ENCODE results near the gene IRAK1. TPM values are rescaled to one million over a fixed set of nuclear protein-coding genes. Genes with fewer than 3 reads are reported as not detected.

IRAK1 gene
- total and polyA plus RNA-seq, 5 donors from 2014 or later = 23.7 to 64.7 (median 28.2) TPM

GRCh38 chrX:154023276-154024000, 3.7 kb upstream of the IRAK1 start:
- DNase-seq (no peak), ATAC-seq (ENCODE audit: low read depth in 2 of 2) (no peak)
- no peaks in the 10 kb centered on the region for H3K9me3 Mint-ChIP-seq
- Histone ChIP-seq H3K27ac (ENCODE audit: insufficient read depth, low read length, poor library complexity, severe bottlenecking) (no peak overlapping the region), H3K27me3 (ENCODE audit: control insufficient read depth, insufficient read depth, low read length) (no peaks in the 10 kb centered on the region), H3K9me3 (ENCODE audit: control insufficient read depth in 2 of 2, low read length in 2 of 2) (no peaks in the 10 kb centered on the region), H3K4me3 (ENCODE audit: low read depth, low read length) (no peak overlapping the region), H3K4me1 (ENCODE audit: control insufficient read depth, insufficient read depth, low read length, poor library complexity, severe bottlenecking) (peaks cover 13% of the 10 kb centered on the region), H3K36me3 (ENCODE audit: control insufficient read depth, insufficient read depth, low read length) (peaks cover 7% of the 10 kb centered on the region)
- no peaks in the 10 kb centered on the region for H3K27me3 Mint-ChIP-seq
- H3K4me1 Mint-ChIP-seq = peaks cover 0 to 16% (median 6%) of the 10 kb centered on the region in 4 donors
- H3K27ac Mint-ChIP-seq = peak overlapping the region in 1 of 3 donors; percentile 74
- H3K4me3 Mint-ChIP-seq = peak overlapping the region in 1 of 4 donors; percentile 78
- H3K36me3 Mint-ChIP-seq = no peaks in the 10 kb centered on the region

GRCh38 chrX:154022108-154022507, 2.4 kb upstream of the IRAK1 start:
- H3K4me1 ChIP-seq (ENCODE audit: control insufficient read depth, insufficient read depth, low read length, poor library complexity, severe bottlenecking) = peaks cover 21% of the 10 kb centered on the region
- no peaks in the 10 kb centered on the region for H3K27me3 ChIP-seq (ENCODE audit: control insufficient read depth, insufficient read depth, low read length)
- peak overlapping the region in 1 of 4 donors; percentile 7 for H3K4me3 Mint-ChIP-seq
- DNase-seq (no peak), ATAC-seq (ENCODE audit: low read depth in 2 of 2) (no peak)
- peak overlapping the region; percentile 5 for H3K27ac ChIP-seq (ENCODE audit: insufficient read depth, low read length, poor library complexity, severe bottlenecking)
- H3K9me3 Mint-ChIP-seq = no peaks in the 10 kb centered on the region
- no peaks in the 10 kb centered on the region for H3K27me3 Mint-ChIP-seq
- H3K27ac Mint-ChIP-seq = no peak overlapping the region
- H3K36me3 ChIP-seq (ENCODE audit: control insufficient read depth, insufficient read depth, low read length) = peaks cover 3% of the 10 kb centered on the region
- no peak overlapping the region for H3K4me3 ChIP-seq (ENCODE audit: low read depth, low read length)
- no peaks in the 10 kb centered on the region for H3K9me3 ChIP-seq (ENCODE audit: control insufficient read depth in 2 of 2, low read length in 2 of 2)
- H3K4me1 Mint-ChIP-seq = peaks cover 0 to 13% (median 4%) of the 10 kb centered on the region in 4 donors
- no peaks in the 10 kb centered on the region for H3K36me3 Mint-ChIP-seq

GRCh38 chrX:154021131-154021611, 1.5 kb upstream of the IRAK1 start:
- H3K36me3 Mint-ChIP-seq = no peaks in the 10 kb centered on the region

GRCh38 chrX:154020536-154021115, 924 bp upstream of the IRAK1 start:
- Histone ChIP-seq H3K36me3 (ENCODE audit: control insufficient read depth, insufficient read depth, low read length) (no peaks in the 10 kb centered on the region), H3K27me3 (ENCODE audit: control insufficient read depth, insufficient read depth, low read length) (no peaks in the 10 kb centered on the region), H3K27ac (ENCODE audit: insufficient read depth, low read length, poor library complexity, severe bottlenecking) (peak overlapping the region; percentile 78), H3K9me3 (ENCODE audit: control insufficient read depth in 2 of 2, low read length in 2 of 2) (no peaks in the 10 kb centered on the region), H3K4me1 (ENCODE audit: control insufficient read depth, insufficient read depth, low read length, poor library complexity, severe bottlenecking) (peaks cover 21% of the 10 kb centered on the region), H3K4me3 (ENCODE audit: low read depth, low read length) (peak overlapping the region; percentile 55)
- ATAC-seq (ENCODE audit: low read depth in 2 of 2) = no peak
- Mint-ChIP-seq H3K27me3 (no peaks in the 10 kb centered on the region), H3K4me3 (peak overlapping the region; percentile 88 to 91 (median 88)), H3K9me3 (no peaks in the 10 kb centered on the region), H3K27ac (peak overlapping the region; percentile 90 to 96 (median 92)), H3K36me3 (peaks cover 4% of the 10 kb centered on the region), H3K4me1 (peaks cover 0 to 17% (median 4%) of the 10 kb centered on the region in 4 donors)
- DNase-seq = peak in 1 of 3 donors; percentile 19

More at GRCh38 chrX:154021131-154021611, 1.5 kb upstream of the IRAK1 start:
- DNase-seq (no peak), ATAC-seq (ENCODE audit: low read depth in 2 of 2) (no peak)
- Mint-ChIP-seq H3K4me1 (peaks cover 0 to 13% (median 4%) of the 10 kb centered on the region in 4 donors), H3K4me3 (peak overlapping the region in 1 of 4 donors; percentile 61), H3K27ac (no peak overlapping the region), H3K9me3 (no peaks in the 10 kb centered on the region), H3K27me3 (no peaks in the 10 kb centered on the region)
- H3K27ac ChIP-seq (ENCODE audit: insufficient read depth, low read length, poor library complexity, severe bottlenecking) = peak overlapping the region; percentile 78
- no peaks in the 10 kb centered on the region for H3K27me3 ChIP-seq (ENCODE audit: control insufficient read depth, insufficient read depth, low read length)
- H3K9me3 ChIP-seq (ENCODE audit: control insufficient read depth in 2 of 2, low read length in 2 of 2) = no peaks in the 10 kb centered on the region
- H3K36me3 ChIP-seq (ENCODE audit: control insufficient read depth, insufficient read depth, low read length) = peaks cover 2% of the 10 kb centered on the region
- H3K4me1 ChIP-seq (ENCODE audit: control insufficient read depth, insufficient read depth, low read length, poor library complexity, severe bottlenecking) = peaks cover 21% of the 10 kb centered on the region
- no peak overlapping the region for H3K4me3 ChIP-seq (ENCODE audit: low read depth, low read length)

- peak in 1 of 2 donors; percentile 3 for ATAC-seq (ENCODE audit: low read depth in 2 of 2)
- Mint-ChIP-seq H3K4me3 (peak overlapping the region; percentile 83 to 93 (median 88)), H3K36me3 (peaks cover 4% of the 10 kb centered on the region)
Measured at GRCh38 chrX:154019061-154019621, 561 bp downstream of the IRAK1 start.

GRCh38 chrX:154018518-154019060, 1.1 kb downstream of the IRAK1 start:
- Mint-ChIP-seq H3K4me3 (peak overlapping the region; percentile 83 to 93 (median 88)), H3K27ac (peak overlapping the region; percentile 67 to 94 (median 79)), H3K36me3 (peaks cover 4% of the 10 kb centered on the region), H3K9me3 (no peaks in the 10 kb centered on the region), H3K4me1 (peaks cover 0 to 20% (median 5%) of the 10 kb centered on the region in 4 donors), H3K27me3 (no peaks in the 10 kb centered on the region)
- H3K9me3 ChIP-seq (ENCODE audit: control insufficient read depth in 2 of 2, low read length in 2 of 2) = no peaks in the 10 kb centered on the region
- peak overlapping the region; percentile 19 for H3K4me3 ChIP-seq (ENCODE audit: low read depth, low read length)
- ATAC-seq (ENCODE audit: low read depth in 2 of 2) = no peak
- DNase-seq = no peak
- peaks cover 26% of the 10 kb centered on the region for H3K4me1 ChIP-seq (ENCODE audit: control insufficient read depth, insufficient read depth, low read length, poor library complexity, severe bottlenecking)
- peak overlapping the region; percentile 55 for H3K27ac ChIP-seq (ENCODE audit: insufficient read depth, low read length, poor library complexity, severe bottlenecking)
- no peaks in the 10 kb centered on the region for H3K27me3 ChIP-seq (ENCODE audit: control insufficient read depth, insufficient read depth, low read length)
- no peaks in the 10 kb centered on the region for H3K36me3 ChIP-seq (ENCODE audit: control insufficient read depth, insufficient read depth, low read length)

More at GRCh38 chrX:154019061-154019621, 561 bp downstream of the IRAK1 start:
- Histone ChIP-seq H3K27ac (ENCODE audit: insufficient read depth, low read length, poor library complexity, severe bottlenecking) (peak overlapping the region; percentile 55), H3K4me1 (ENCODE audit: control insufficient read depth, insufficient read depth, low read length, poor library complexity, severe bottlenecking) (peaks cover 22% of the 10 kb centered on the region), H3K9me3 (ENCODE audit: control insufficient read depth in 2 of 2, low read length in 2 of 2) (no peaks in the 10 kb centered on the region), H3K36me3 (ENCODE audit: control insufficient read depth, insufficient read depth, low read length) (no peaks in the 10 kb centered on the region), H3K4me3 (ENCODE audit: low read depth, low read length) (peak overlapping the region; percentile 19), H3K27me3 (ENCODE audit: control insufficient read depth, insufficient read depth, low read length) (no peaks in the 10 kb centered on the region)
- Mint-ChIP-seq H3K27ac (peak overlapping the region; percentile 67 to 94 (median 79)), H3K27me3 (no peaks in the 10 kb centered on the region), H3K4me1 (peaks cover 0 to 18% (median 3%) of the 10 kb centered on the region in 4 donors), H3K9me3 (no peaks in the 10 kb centered on the region)
- DNase-seq = peak in 1 of 3 donors; percentile 51

- Mint-ChIP-seq H3K36me3 (peaks cover 4% of the 10 kb centered on the region), H3K27ac (no peak overlapping the region), H3K4me1 (peaks cover 0 to 20% (median 8%) of the 10 kb centered on the region in 4 donors), H3K4me3 (peak overlapping the region; percentile 43 to 89 (median 76)), H3K9me3 (no peaks in the 10 kb centered on the region), H3K27me3 (no peaks in the 10 kb centered on the region)
- H3K27ac ChIP-seq (ENCODE audit: insufficient read depth, low read length, poor library complexity, severe bottlenecking) = peak overlapping the region; percentile 55
- no peaks in the 10 kb centered on the region for H3K27me3 ChIP-seq (ENCODE audit: control insufficient read depth, insufficient read depth, low read length)
- ATAC-seq (ENCODE audit: low read depth in 2 of 2) (no peak), DNase-seq (no peak)
- peaks cover 30% of the 10 kb centered on the region for H3K4me1 ChIP-seq (ENCODE audit: control insufficient read depth, insufficient read depth, low read length, poor library complexity, severe bottlenecking)
- H3K4me3 ChIP-seq (ENCODE audit: low read depth, low read length) = no peak overlapping the region
- no peaks in the 10 kb centered on the region for H3K36me3 ChIP-seq (ENCODE audit: control insufficient read depth, insufficient read depth, low read length)
- H3K9me3 ChIP-seq (ENCODE audit: control insufficient read depth in 2 of 2, low read length in 2 of 2) = no peaks in the 10 kb centered on the region
Measured at GRCh38 chrX:154017766-154018517, 1.8 kb downstream of the IRAK1 start.
